Spleen (tissue), 7 donors: ENCODE measurements around the gene MAP3K19.

Source experiments
- CTCF ChIP-seq, 11 experiments: fragments of 200-600 bp in 7 of 11; fragments of 450-650 bp in 4 of 11; sonication (generic) in 4 of 11; IDR thresholded peaks in 8 of 11; conservative IDR thresholded peaks in 3 of 11; 1 replicate in 7 of 11; 2 replicates in 4 of 11; pipeline versions ENCODE4 v1.4.0 to v1.8.0; 2016 to 2021; ENCODE audit warnings: antibody characterized with exemption in 11 of 11, inconsistent platforms in 4 of 11, mild to moderate bottlenecking in 1 of 11
- POLR2A ChIP-seq, 3 donors: fragments of 450-650 bp; IDR thresholded peaks; one replicate each; pipeline ENCODE4 v1.5.1; 2017; ENCODE audit warnings: antibody characterized with exemption in 3 of 3, mild to moderate bottlenecking in 1 of 3
- POLR2AphosphoS5 ChIP-seq, 3 donors: sonication (generic); formaldehyde crosslinking; IDR thresholded peaks; one replicate each; pipeline ENCODE4 v1.5.1; 2017; ENCODE audit warnings: antibody characterized with exemption in 3 of 3
- donor health status: DM: no; HTN: no; CAD: no; lungs with moderate emphysema.
- donor health status: DM: no; HTN: no; CAD: no.
- donor health status: DM: no; HTN: no; CAD: no.

GRCh38 chr2:134934150-134934549 lies 113.1 kb downstream of the MAP3K19 start:
- TF ChIP-seq POLR2AphosphoS5 (IDR thresholded peaks at IDR 0.05) (no peak), CTCF (IDR thresholded peaks at IDR 0.05 in 8 of 11, conservative IDR thresholded peaks at IDR 0.05 in 3 of 11) (no peak), POLR2A (IDR thresholded peaks at IDR 0.05) (no peak)
